Loucy (cell line): ENCODE data around the gene VSX1.

Source experiments
- H2AFZ ChIP-seq: fragments of 200-600 bp; sonication (generic); 2 replicates; pipeline ENCODE4 v1.6.0; 2016; ENCODE audit warnings: antibody characterized with exemption, mild to moderate bottlenecking, low read length, moderate library complexity
- H3F3A ChIP-seq: fragments of 200-600 bp; 2 replicates; pipeline ENCODE4 v1.6.0; 2016; ENCODE audit warnings: antibody characterized with exemption, low read depth, mild to moderate bottlenecking
- H3K27me3 ChIP-seq: fragments of 200-600 bp; sonication (generic); 2 replicates; pipeline ENCODE4 v1.6.1; 2014; ENCODE audit warnings: low read length, mild to moderate bottlenecking; ENCODE audit not compliant: insufficient read depth, poor library complexity, severe bottlenecking
- H3K36me3 ChIP-seq: fragments of 200-600 bp; sonication (generic); 2 replicates; pipeline ENCODE4 v1.6.1; 2016; ENCODE audit warnings: low read length; ENCODE audit not compliant: insufficient read depth
- H3K4me1 ChIP-seq: fragments of 200-600 bp; sonication (generic); 2 replicates; pipeline ENCODE4 v1.5.1; 2014; ENCODE audit warnings: low read length, mild to moderate bottlenecking; ENCODE audit not compliant: insufficient read depth, poor library complexity, severe bottlenecking
- H3K4me2 ChIP-seq: fragments of 200-600 bp; sonication (generic); 2 replicates; pipeline ENCODE4 v1.6.0; 2014; ENCODE audit warnings: antibody characterized with exemption, low read length, low read depth, mild to moderate bottlenecking; ENCODE audit not compliant: poor library complexity, severe bottlenecking
- H3K4me3 ChIP-seq: fragments of 200-600 bp; sonication (generic); 2 replicates; pipeline ENCODE4 v1.5.1; 2014; ENCODE audit warnings: low read length, mild to moderate bottlenecking, mixed read lengths; ENCODE audit not compliant: poor library complexity, severe bottlenecking
- H3K79me2 ChIP-seq: fragments of 200-600 bp; sonication (generic); 2 replicates; pipeline ENCODE4 v1.6.1; 2014; ENCODE audit warnings: low read length; ENCODE audit not compliant: insufficient read depth
- H3K9ac ChIP-seq: fragments of 200-600 bp; sonication (generic); 2 replicates; pipeline ENCODE4 v1.6.0; 2014; ENCODE audit warnings: mild to moderate bottlenecking, low read depth, low read length, moderate library complexity; ENCODE audit not compliant: poor library complexity, severe bottlenecking
- H3K9me2 ChIP-seq: fragments of 200-600 bp; sonication (generic); replicated peaks from 2 replicates; pipeline ENCODE4 v1.6.1; 2016; ENCODE audit warnings: low read depth, low read length, mixed read lengths
- H3K9me3 ChIP-seq: fragments of 200-600 bp; sonication (generic); 2 replicates; pipeline ENCODE4 v1.6.1; 2014; ENCODE audit warnings: mild to moderate bottlenecking, antibody characterized with exemption, low read length, low read depth; ENCODE audit not compliant: insufficient read depth
- H4K20me1 ChIP-seq: fragments of 200-600 bp; sonication (generic); 2 replicates; pipeline ENCODE4 v1.6.0; 2014; ENCODE audit warnings: antibody characterized with exemption, low read length, mild to moderate bottlenecking; ENCODE audit not compliant: insufficient read depth, poor library complexity, severe bottlenecking
- EZH2phosphoT487 ChIP-seq: fragments of 200-600 bp; IDR thresholded peaks from 2 replicates; pipeline ENCODE4 v1.6.1; 2018; ENCODE audit warnings: antibody characterized with exemption, mild to moderate bottlenecking, moderate library complexity, borderline replicate concordance
- TF ChIP-seq, protein P1 (sequence below): fragments of 200-600 bp; sonication (generic); conservative IDR thresholded peaks from 2 replicates; pipeline ENCODE4 v1.5.1; 2014; ENCODE audit warnings: mild to moderate bottlenecking, antibody characterized with exemption, low read length

VSX1 gene

DNA sequence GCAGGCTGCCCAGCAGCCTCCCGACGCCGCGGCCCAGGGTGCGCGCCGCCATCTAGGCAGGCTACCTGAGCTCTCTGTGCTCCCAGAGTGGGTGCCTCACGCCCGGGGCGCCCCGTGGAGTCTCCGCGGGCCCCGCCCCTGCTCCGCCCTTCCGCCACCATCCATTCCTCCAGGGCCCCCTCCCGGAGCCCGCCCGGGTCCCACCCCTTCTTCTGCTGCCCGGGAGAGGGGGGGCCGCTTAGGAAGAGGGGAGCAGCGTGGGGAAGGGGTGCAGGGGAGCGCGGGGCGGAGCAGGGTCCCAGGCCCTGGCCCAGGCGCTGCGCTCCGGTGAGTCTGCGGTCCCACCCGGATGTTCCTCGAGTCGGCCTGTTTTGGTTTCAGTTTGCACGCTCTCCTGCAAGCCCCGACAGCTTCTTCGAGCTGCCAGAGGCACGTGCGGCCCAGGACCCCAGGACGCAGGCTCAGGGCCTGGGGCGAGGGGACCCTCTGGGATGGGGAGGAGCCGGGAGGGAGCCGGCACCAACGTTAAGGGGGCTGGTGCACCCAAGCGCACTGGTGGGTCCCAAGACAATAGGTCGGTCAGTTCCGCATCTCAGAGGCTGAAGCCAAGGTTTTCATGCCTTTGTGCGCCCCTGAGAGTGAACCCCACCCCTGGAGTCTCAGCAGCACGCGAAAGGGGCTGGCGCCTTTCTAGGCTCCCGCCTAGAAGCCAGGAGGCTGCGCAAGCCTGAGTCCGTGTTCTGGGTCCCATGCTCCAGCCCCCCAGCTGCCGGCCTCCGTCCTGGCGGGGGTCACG lies 23.7 kb downstream of the VSX1 start, which contains the start of gene ACSS1:
Gene ACSS1, minus strand, starts transcription at position 89 of the 796 bp plus-strand sequence. Its CDS starts 37 bp downstream, at position 52.
- H3K4me1 ChIP-seq: peaks cover 54% of the 10 kb centered on the region
- peaks cover 43% of the 10 kb centered on the region for H3K79me2 ChIP-seq
- peaks cover 30% of the 10 kb centered on the region for H4K20me1 ChIP-seq
- H3K9me3 ChIP-seq: no peaks in the 10 kb centered on the region
- H3K4me2 ChIP-seq: peak within 1 kb of the TSS; percentile 86
- H3F3A ChIP-seq: no peaks in the 10 kb centered on the region
- H3K27me3 ChIP-seq: no peaks in the 10 kb centered on the region
- peak within 1 kb of the TSS; percentile 97 for H3K9ac ChIP-seq
- no peaks in the 10 kb centered on the region for H3K9me2 ChIP-seq
- no peaks in the 10 kb centered on the region for H3K36me3 ChIP-seq
- peak within 1 kb of the TSS; percentile 92 for H3K4me3 ChIP-seq
- H2AFZ ChIP-seq: peak within 1 kb of the TSS; percentile 53
- TF ChIP-seq, protein P1, sequence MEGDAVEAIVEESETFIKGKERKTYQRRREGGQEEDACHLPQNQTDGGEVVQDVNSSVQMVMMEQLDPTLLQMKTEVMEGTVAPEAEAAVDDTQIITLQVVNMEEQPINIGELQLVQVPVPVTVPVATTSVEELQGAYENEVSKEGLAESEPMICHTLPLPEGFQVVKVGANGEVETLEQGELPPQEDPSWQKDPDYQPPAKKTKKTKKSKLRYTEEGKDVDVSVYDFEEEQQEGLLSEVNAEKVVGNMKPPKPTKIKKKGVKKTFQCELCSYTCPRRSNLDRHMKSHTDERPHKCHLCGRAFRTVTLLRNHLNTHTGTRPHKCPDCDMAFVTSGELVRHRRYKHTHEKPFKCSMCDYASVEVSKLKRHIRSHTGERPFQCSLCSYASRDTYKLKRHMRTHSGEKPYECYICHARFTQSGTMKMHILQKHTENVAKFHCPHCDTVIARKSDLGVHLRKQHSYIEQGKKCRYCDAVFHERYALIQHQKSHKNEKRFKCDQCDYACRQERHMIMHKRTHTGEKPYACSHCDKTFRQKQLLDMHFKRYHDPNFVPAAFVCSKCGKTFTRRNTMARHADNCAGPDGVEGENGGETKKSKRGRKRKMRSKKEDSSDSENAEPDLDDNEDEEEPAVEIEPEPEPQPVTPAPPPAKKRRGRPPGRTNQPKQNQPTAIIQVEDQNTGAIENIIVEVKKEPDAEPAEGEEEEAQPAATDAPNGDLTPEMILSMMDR: no peak
- no peak for TF ChIP-seq EZH2phosphoT487

DNA sequence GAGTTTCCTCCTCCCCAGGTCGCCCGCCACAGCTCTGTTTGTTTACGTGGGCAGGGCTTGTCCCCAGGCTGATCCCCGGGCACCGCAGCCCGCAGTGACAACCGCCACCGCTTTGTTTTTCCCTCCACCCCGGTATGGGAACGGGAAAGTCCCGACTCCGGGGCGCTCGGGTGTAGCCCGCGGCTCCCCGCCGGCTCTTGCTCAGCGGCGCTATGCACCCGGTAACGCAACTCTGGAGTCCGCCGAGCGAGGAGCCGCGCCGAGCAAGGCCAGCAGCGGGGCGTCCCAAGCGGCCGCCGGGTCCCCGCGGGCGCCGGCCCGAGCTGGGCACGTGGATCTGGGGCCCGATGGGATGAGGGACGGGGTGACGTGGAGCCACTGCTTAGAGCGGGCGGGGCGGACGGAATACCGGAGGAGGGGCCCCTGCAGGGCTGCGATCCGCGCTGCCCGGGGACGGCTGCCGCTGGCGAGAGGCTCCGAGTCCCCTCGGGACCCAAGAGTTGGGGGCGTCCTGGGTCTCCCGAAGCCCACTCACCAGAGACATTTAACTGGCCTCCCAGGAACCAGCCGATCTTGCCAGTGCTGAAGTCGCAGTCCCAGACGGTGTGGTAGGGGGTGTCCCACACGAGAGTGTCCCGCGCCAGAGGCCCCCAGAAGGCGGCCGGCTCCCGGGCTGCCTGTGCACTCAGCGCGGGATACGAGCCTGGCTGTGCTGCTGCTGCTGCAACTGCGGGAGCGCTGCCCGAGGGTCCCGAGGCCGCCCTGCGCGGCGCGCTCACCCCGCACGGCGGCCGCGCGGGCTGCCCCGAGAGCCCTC lies 24.5 kb downstream of the VSX1 start:
- Histone ChIP-seq H3K4me2 (peak overlapping the region; percentile 86), H3K27me3 (no peaks in the 10 kb centered on the region), H3K79me2 (peaks cover 51% of the 10 kb centered on the region)

DNA sequence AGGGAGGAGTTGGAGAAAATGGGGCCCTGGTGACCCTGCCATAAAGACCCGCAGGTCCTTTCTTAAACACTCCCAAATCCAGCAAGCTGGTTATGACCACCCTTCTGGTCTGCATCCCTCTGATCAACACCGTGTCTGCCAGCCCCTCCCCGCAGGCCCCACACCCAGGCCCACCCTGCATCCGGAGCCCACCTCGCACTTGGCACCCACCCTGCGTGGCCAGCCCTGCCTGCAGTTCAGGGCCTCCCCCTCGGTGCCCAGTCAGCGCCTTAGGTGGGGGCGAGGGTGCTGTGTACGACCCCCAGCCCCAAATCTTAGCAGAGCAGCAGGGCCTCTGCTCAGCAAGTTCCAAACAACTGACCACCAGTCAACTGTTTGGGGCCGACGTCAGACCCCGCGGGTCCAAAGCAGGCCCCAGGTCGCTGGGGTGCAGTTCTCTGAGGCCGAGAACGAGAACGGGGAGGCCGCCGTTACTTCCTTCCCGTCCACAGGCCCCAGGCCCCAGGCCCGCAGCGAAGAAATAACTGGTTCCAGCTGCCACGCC lies 25.2 kb downstream of the VSX1 start:
- Histone ChIP-seq H2AFZ (peak overlapping the region; percentile 39; the same call in 1 of the 2 replicates), H3K4me3 (peak overlapping the region; percentile 92), H3K9ac (peak overlapping the region; percentile 97), H3K27me3 (no peaks in the 10 kb centered on the region), H3K4me1 (peaks cover 68% of the 10 kb centered on the region), H3F3A (no peaks in the 10 kb centered on the region), H3K4me2 (peak overlapping the region; percentile 86), H3K9me2 (no peaks in the 10 kb centered on the region), H4K20me1 (peaks cover 38% of the 10 kb centered on the region), H3K79me2 (peaks cover 57% of the 10 kb centered on the region), H3K36me3 (no peaks in the 10 kb centered on the region), H3K9me3 (no peaks in the 10 kb centered on the region)
- TF ChIP-seq EZH2phosphoT487: no peak
- TF ChIP-seq, protein P1: no peak

More for the DNA sequence above, 24.5 kb downstream of the VSX1 start:
- H3K36me3 ChIP-seq: no peaks in the 10 kb centered on the region
- peak overlapping the region; percentile 53; the same call in 1 of the 2 replicates for H2AFZ ChIP-seq
- no peaks in the 10 kb centered on the region for H3K9me2 ChIP-seq
- peaks cover 61% of the 10 kb centered on the region for H3K4me1 ChIP-seq
- H3K4me3 ChIP-seq: peak overlapping the region; percentile 92
- no peaks in the 10 kb centered on the region for H3F3A ChIP-seq
- H3K9me3 ChIP-seq: no peaks in the 10 kb centered on the region
- peaks cover 36% of the 10 kb centered on the region for H4K20me1 ChIP-seq
- no peak for TF ChIP-seq EZH2phosphoT487
- TF ChIP-seq, protein P1: no peak
- H3K9ac ChIP-seq: peak overlapping the region; percentile 97
